Endothelial cell of umbilical vein (primary cell): ENCODE results near the gene ZDHHC24. TPM values are rescaled to one million over a fixed set of nuclear protein-coding genes. Genes with fewer than 3 reads are reported as not detected.

Experiments
- BruUV-seq: library from RNA; stranded (reverse); fragments of 400-500 nt; replicated peaks from 2 replicates; lab custom pipeline; 2021; lab: Mats Ljungman, UMichigan
- CTCF ChIA-PET: fragments of 300-600, 350-600 bp; sonication (Branson Sonifier 250); formaldehyde crosslinking; loops from one replicate; lab custom pipeline; 2021; ENCODE audit warnings: antibody characterized with exemption, inconsistent platforms; lab: Charles Lee
- POLR2A ChIA-PET: fragments of 300-600, 350-600 bp; sonication (Branson Sonifier 250); formaldehyde crosslinking; loops from one replicate; lab custom pipeline; 2021; ENCODE audit warnings: antibody characterized with exemption, inconsistent platforms; lab: Charles Lee
- DNase-seq: peaks from one replicate; pipeline ENCODE4 v3.0.0-alpha.2; 2011; ENCODE audit warnings: low read depth, low spot score
- FAIRE-seq: peaks from 2 replicates; lab custom pipeline; 2011; peaks lifted over from hg19 to GRCh38; lab: Jason Lieb, UNC
- H2AFZ ChIP-seq: 2 replicates; pipeline ENCODE4 v1.6.0; 2012; ENCODE audit warnings: low read depth, low read length, control low read depth, inconsistent platforms
- H3K27ac ChIP-seq: 2 replicates; pipeline ENCODE4 v1.5.1; 2011; ENCODE audit warnings: low read depth, mild to moderate bottlenecking, control low read depth, low read length, moderate library complexity; ENCODE audit not compliant: insufficient read depth
- H3K27me3 ChIP-seq, 2 experiments: 2 replicates each; pipeline versions ENCODE4 v1.6.0 to v1.6.1; 2011; ENCODE audit warnings: low read length in 2 of 2, mixed read lengths in 1 of 2; ENCODE audit not compliant: control insufficient read depth in 2 of 2, insufficient read depth in 2 of 2
- H3K36me3 ChIP-seq, 2 experiments: 2 replicates in 1 of 2; 3 replicates in 1 of 2; pipeline ENCODE4 v1.5.1; 2011; ENCODE audit warnings: low read length in 2 of 2, mild to moderate bottlenecking in 1 of 2, moderate library complexity in 1 of 2; ENCODE audit not compliant: control insufficient read depth in 2 of 2, insufficient read depth in 2 of 2; ENCODE audit errors: extremely low read depth in 1 of 2
- H3K4me1 ChIP-seq: 3 replicates; pipeline ENCODE4 v1.5.1; 2011; ENCODE audit warnings: mild to moderate bottlenecking, low read length; ENCODE audit not compliant: control insufficient read depth, insufficient read depth; ENCODE audit errors: extremely low read depth
- H3K4me2 ChIP-seq: 2 replicates; pipeline ENCODE4 v1.6.1; 2011; ENCODE audit warnings: low read length, control low read depth, mixed read lengths; ENCODE audit not compliant: insufficient read depth
- H3K4me3 ChIP-seq, 3 experiments: fragments of 200-600 bp in 1 of 3; sonication (generic), shearing (Covaris generic) in 1 of 3; replicated peaks in 1 of 3; 2 replicates each; pipeline ENCODE4 v1.5.1; 2011 to 2016; ENCODE audit warnings: control low read depth in 3 of 3, low read length in 3 of 3, mild to moderate bottlenecking in 2 of 3, inconsistent platforms in 1 of 3, low read depth in 1 of 3, moderate library complexity in 1 of 3; ENCODE audit not compliant: insufficient read depth in 1 of 3
- H3K79me2 ChIP-seq: 2 replicates; pipeline ENCODE4 v1.6.0; 2012; ENCODE audit warnings: low read length, inconsistent platforms; ENCODE audit not compliant: control insufficient read depth, insufficient read depth
- H3K9ac ChIP-seq: replicated peaks from 2 replicates; pipeline ENCODE3; 2011; ENCODE audit warnings: low read length, control low read depth; ENCODE audit not compliant: insufficient read depth; ENCODE audit errors: extremely low read depth
- H3K9me1 ChIP-seq: replicated peaks from 3 replicates; pipeline ENCODE4 v1.6.0; 2011; ENCODE audit warnings: mild to moderate bottlenecking, low read length; ENCODE audit not compliant: control insufficient read depth, insufficient read depth; ENCODE audit errors: extremely low read depth
- H3K9me3 ChIP-seq: replicated peaks from 2 replicates; pipeline ENCODE4 v1.5.1; 2012; ENCODE audit warnings: low read length, inconsistent platforms; ENCODE audit not compliant: control insufficient read depth, insufficient read depth
- H4K20me1 ChIP-seq: replicated peaks from 2 replicates; pipeline ENCODE3; 2011; ENCODE audit warnings: mild to moderate bottlenecking, low read length; ENCODE audit not compliant: control insufficient read depth, insufficient read depth; ENCODE audit errors: extremely low read depth
- CTCF ChIP-seq, 2 donors: IDR thresholded peaks; 1 replicate in 1 of 2; 2 replicates in 1 of 2; pipeline ENCODE4 v1.5.1; 2011; ENCODE audit warnings: low read length in 2 of 2, mild to moderate bottlenecking in 2 of 2, moderate library complexity in 2 of 2, control low read depth in 1 of 2, inconsistent platforms in 1 of 2, low read depth in 1 of 2; ENCODE audit not compliant: insufficient read depth in 1 of 2; ENCODE audit errors: extremely low read depth in 1 of 2
- EZH2 ChIP-seq: IDR thresholded peaks from 2 replicates; pipeline ENCODE4 v1.6.1; 2012; ENCODE audit warnings: borderline replicate concordance, low read depth, mild to moderate bottlenecking, moderate library complexity, low read length, inconsistent platforms; ENCODE audit not compliant: severe bottlenecking
- FOS ChIP-seq: IDR thresholded peaks from 2 replicates; pipeline ENCODE4 v1.6.1; 2011; ENCODE audit warnings: mild to moderate bottlenecking, low read length, moderate library complexity, borderline replicate concordance; ENCODE audit not compliant: insufficient read depth
- GATA2 ChIP-seq: IDR thresholded peaks from 2 replicates; pipeline ENCODE4 v1.7.0; 2011; ENCODE audit warnings: low read depth, mild to moderate bottlenecking, moderate library complexity, mixed read lengths, low read length; ENCODE audit not compliant: insufficient read length, insufficient read depth
- JUN ChIP-seq: IDR thresholded peaks from 2 replicates; pipeline ENCODE4 v1.6.1; 2011; ENCODE audit warnings: borderline replicate concordance, low read depth; ENCODE audit not compliant: insufficient read length, insufficient read depth
- MYC ChIP-seq: IDR thresholded peaks from one replicate; pipeline ENCODE4 v1.6.1; 2011; ENCODE audit warnings: mild to moderate bottlenecking, low read depth, low read length
- POLR2A ChIP-seq: IDR thresholded peaks from 2 replicates; pipeline ENCODE4 v1.6.1; 2012; ENCODE audit warnings: low read depth, mild to moderate bottlenecking, control low read depth, low read length
- POLR2AphosphoS5 ChIP-seq: IDR thresholded peaks from 2 replicates; pipeline ENCODE4 v1.6.1; 2012; ENCODE audit warnings: low read depth, mild to moderate bottlenecking, control low read depth, low read length, moderate library complexity; ENCODE audit not compliant: insufficient read depth
- dilution Hi-C: fragments of 300-500 bp; cut with MboI; formaldehyde crosslinking; loops from one replicate; pipeline ENCODE4 v1.15.0; 2019; ENCODE audit warnings: low sequenced_read_pairs; ENCODE audit not compliant: extremely low pct_ligation_motif_present
- intact Hi-C: fragments of 100-400 bp; cut with micrococcal nuclease; formaldehyde crosslinking; loops from one replicate; pipeline ENCODE4 v1.10.0; 2022
- polyA plus RNA-seq, 4 experiments: library from polyadenylated mRNA; depleted of rRNA in 3 of 4; stranded (reverse) in 3 of 4; unstranded in 1 of 4; fragments of >200 nt; gene quantifications; 2 replicates each; pipeline versions ENCODE4 v1.2.1 to v1.2.3, GENCODE V29; 2011 to 2012; ENCODE audit warnings: missing spikeins in 1 of 4
- total RNA-seq: library from RNA; stranded (reverse); gene quantifications from 2 replicates; pipeline ENCODE4 v1.2.3, GENCODE V29; 2021
- TF ChIP-seq, protein P1 (sequence below): IDR thresholded peaks from 2 replicates; pipeline ENCODE4 v1.6.1; 2011; ENCODE audit not compliant: insufficient read depth, insufficient read length

The ZDHHC24 gene
- total and polyA plus RNA-seq, 2 donors (not counting 3 experiments of a cell fraction or from before 2014, with no cell fraction given): 20.1 to 21.1 TPM

- Histone ChIP-seq H3K4me1 (no peaks in the 10 kb centered on the region), H3K9me1 (no peaks in the 10 kb centered on the region), H3K27ac (no peak overlapping the region), H3K36me3 (peaks cover 0 to 4% of the 10 kb centered on the region in 2 experiments), H3K9ac (no peak overlapping the region), H4K20me1 (no peaks in the 10 kb centered on the region), H3K79me2 (no peaks in the 10 kb centered on the region), H3K27me3 (no peaks in the 10 kb centered on the region), H3K9me3 (no peaks in the 10 kb centered on the region), H3K4me3 (no peak overlapping the region), H2AFZ (no peak overlapping the region), H3K4me2 (no peak overlapping the region)
- POLR2A ChIA-PET: no interaction called here
- no TSS peak for BruUV-seq
- DNase-seq: no peak
- intact Hi-C loops: no loop called here
- dilution Hi-C loops: no loop called here
- CTCF ChIA-PET: interaction anchor here (2.3 kb wide), 1 partner anchor 10 kb away, joined by 8 read pairs; no protein-coding TSS in a partner anchor
- TF ChIP-seq CTCF (IDR thresholded peaks at IDR 0.05; ENCODE audit: extremely low read depth in 1 of 2, insufficient read depth in 1 of 2, low read depth in 1 of 2, low read length in 2 of 2): no peak
- no peak for TF ChIP-seq POLR2A
- TF ChIP-seq, protein P1, sequence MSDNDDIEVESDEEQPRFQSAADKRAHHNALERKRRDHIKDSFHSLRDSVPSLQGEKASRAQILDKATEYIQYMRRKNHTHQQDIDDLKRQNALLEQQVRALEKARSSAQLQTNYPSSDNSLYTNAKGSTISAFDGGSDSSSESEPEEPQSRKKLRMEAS: no peak
- FAIRE-seq: no peak
Observed at GRCh38 chr11:66531841-66532240, 14.0 kb downstream of the ZDHHC24 start.

DNA sequence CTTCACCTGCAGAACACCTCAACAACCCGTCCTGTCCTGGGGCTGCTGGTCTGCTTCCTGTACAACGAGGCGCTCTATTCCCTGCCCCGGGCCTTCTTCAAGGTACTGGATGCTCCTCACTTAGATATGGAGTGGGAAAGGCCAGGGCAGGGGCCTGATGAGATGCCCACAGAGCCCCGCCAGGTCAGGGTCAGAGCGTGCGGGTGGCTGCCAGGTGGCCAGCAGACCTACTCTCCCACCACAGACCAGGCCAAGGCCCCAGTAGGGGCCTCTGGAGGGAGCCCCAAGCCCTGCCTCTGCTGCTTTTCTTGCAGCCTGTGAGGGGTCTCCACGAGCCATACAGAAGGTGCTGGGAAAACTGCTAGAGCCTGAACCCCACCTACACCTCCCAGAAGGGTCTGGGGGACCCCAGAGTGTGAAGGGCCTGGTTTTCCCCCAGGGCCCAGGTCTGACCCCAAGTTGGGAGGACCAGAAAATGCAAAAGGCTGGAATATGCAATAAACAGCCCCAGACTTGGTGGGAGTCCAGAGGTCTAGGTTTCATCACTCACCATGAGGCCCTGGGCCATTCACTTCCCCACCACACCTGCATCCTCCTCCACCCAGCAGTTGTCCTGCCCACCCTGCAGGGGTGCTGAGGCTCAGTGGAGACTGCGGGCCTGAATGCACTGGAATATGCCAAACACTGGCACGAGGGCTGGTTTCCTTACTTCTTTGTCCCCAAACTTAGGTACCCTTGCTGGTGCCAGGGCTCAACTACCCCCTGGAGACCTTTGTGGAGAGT, 14.7 kb downstream of the ZDHHC24 start:
- intact Hi-C loops: no loop called here
- Histone ChIP-seq H3K4me2 (no peak overlapping the region), H3K9me1 (no peaks in the 10 kb centered on the region), H2AFZ (no peak overlapping the region), H4K20me1 (no peaks in the 10 kb centered on the region), H3K9ac (no peak overlapping the region), H3K36me3 (peaks cover 0 to 6% of the 10 kb centered on the region in 2 experiments), H3K27me3 (no peaks in the 10 kb centered on the region), H3K27ac (no peak overlapping the region), H3K4me1 (no peaks in the 10 kb centered on the region), H3K9me3 (no peaks in the 10 kb centered on the region), H3K4me3 (no peak overlapping the region), H3K79me2 (no peaks in the 10 kb centered on the region)
- ChIA-PET POLR2A (no interaction called here), CTCF (no interaction called here)
- dilution Hi-C loops: no loop called here
- FAIRE-seq (no peak), DNase-seq (no peak)
- no TSS peak for BruUV-seq
- TF ChIP-seq POLR2A: no peak
- TF ChIP-seq EZH2: no peak
- no peak for TF ChIP-seq MYC
- TF ChIP-seq, protein P1: no peak
- TF ChIP-seq FOS: no peak
- no peak for TF ChIP-seq JUN
- TF ChIP-seq GATA2: no peak
- TF ChIP-seq POLR2AphosphoS5: no peak
- TF ChIP-seq CTCF (IDR thresholded peaks at IDR 0.05; ENCODE audit: extremely low read depth in 1 of 2, insufficient read depth in 1 of 2, low read depth in 1 of 2, low read length in 2 of 2): no peak
